ENCODE data around the gene STK39. TPM values are rescaled to one million over a fixed set of nuclear protein-coding genes. Genes with fewer than 3 reads are reported as not detected.

Gene STK39
- total and polyA plus RNA-seq, 2 of the 4 experiments (the other 2 are of a cell fraction): 11.8 to 16.4 TPM

- BruUV-seq (replicated peaks): no TSS peak
- intact Hi-C loops (cut with micrococcal nuclease): no loop called here
- Histone ChIP-seq H3K9me1 (ENCODE audit: insufficient read depth, low read length) (peaks cover 36% of the 10 kb centered on the region), H3K9me3 (ENCODE audit: control insufficient read depth, insufficient read depth, low read length) (no peaks in the 10 kb centered on the region), H3K56ac (ENCODE audit: extremely low read depth, insufficient read depth, low read length) (no peak overlapping the region), H2AK9ac (replicated peaks; ENCODE audit: low read depth, low read length, poor library complexity) (no peak overlapping the region), H3K4me2 (ENCODE audit: low read depth, low read length) (no peak overlapping the region), H2BK15ac (ENCODE audit: low read depth, low read length) (no peak overlapping the region), H3K9ac (ENCODE audit: low read depth, low read length) (no peak overlapping the region), H4K91ac (ENCODE audit: insufficient read depth, low read depth, low read length) (no peak overlapping the region), H3K4me3 (ENCODE audit: insufficient read depth, low read depth, low read length) (no peak overlapping the region), H3K27ac (ENCODE audit: insufficient read depth, low read length) (no peak overlapping the region), H4K5ac (ENCODE audit: low read depth, low read length) (no peak overlapping the region), H3K27me3 (ENCODE audit: control insufficient read depth, insufficient read depth, low read length) (no peaks in the 10 kb centered on the region), H2BK120ac (ENCODE audit: low read depth, low read length) (peak overlapping the region; percentile 23; the same call in 1 of the 2 replicates), H4K20me1 (ENCODE audit: insufficient read depth, low read length) (peaks cover 13% of the 10 kb centered on the region; the same call in 1 of the 2 replicates), H3K79me1 (ENCODE audit: low read depth in 1 of 2, low read length in 2 of 2) (peaks cover 49 to 86% of the 10 kb centered on the region in 2 experiments), H2AFZ (replicated peaks; ENCODE audit: low read length, poor library complexity) (no peak overlapping the region), H4K8ac (ENCODE audit: low read depth in 2 of 2, low read length in 2 of 2) (no peak overlapping the region), H3K23ac (ENCODE audit: low read depth, low read length) (no peak overlapping the region), H3K18ac (ENCODE audit: low read depth, low read length) (no peak overlapping the region; the same call in 1 of the 2 replicates), H3K4me1 (ENCODE audit: control insufficient read depth, insufficient read depth, low read length) (peaks cover 15% of the 10 kb centered on the region), H2AK5ac (ENCODE audit: low read depth, low read length) (no peak overlapping the region), H2BK5ac (ENCODE audit: low read depth, low read length, poor library complexity, severe bottlenecking) (no peak overlapping the region), H3K4ac (ENCODE audit: low read depth, low read length) (no peak overlapping the region), H3K14ac (replicated peaks; ENCODE audit: low read depth, low read length) (0 out of 2 replicates have a peak overlapping the region, but pooled peaks have one; percentile 44), H2BK20ac (ENCODE audit: low read depth, low read length) (no peak overlapping the region), H3K36me3 (ENCODE audit: control insufficient read depth, insufficient read depth, low read length) (peaks cover under 1% of the 10 kb centered on the region; the same call in 1 of the 2 replicates)
- CTCF ChIA-PET: interaction anchor here (0.7 kb wide), 1 partner anchor 1296 kb away, joined by 3 read pairs; no protein-coding TSS in a partner anchor
- TF ChIP-seq FOS (IDR thresholded peaks at IDR 0.05; ENCODE audit: low read depth, low read length) (no peak), SMC3 (IDR thresholded peaks at IDR 0.05; ENCODE audit: low read depth, low read length) (no peak), RAD21 (IDR thresholded peaks at IDR 0.05; ENCODE audit: low read length) (no peak), CTCF (conservative IDR thresholded peaks at IDR 0.05; ENCODE audit: low read depth, low read length) (no peak), POLR2A (IDR thresholded peaks at IDR 0.05; ENCODE audit: low read depth, low read length) (no peak), ELK1 (IDR thresholded peaks at IDR 0.05; ENCODE audit: borderline replicate concordance, low read depth, low read length) (no peak), USF2 (IDR thresholded peaks at IDR 0.05; ENCODE audit: low read depth, low read length) (no peak)
- dilution Hi-C loops (cut with HindIII; ENCODE audit: low sequenced_read_pairs, unreplicated experiment): no loop called here
- DNase-seq (no peak), ATAC-seq (ENCODE audit: low read depth) (no peak)
- in situ Hi-C loops (cut with MboI; ENCODE audit: low sequenced_read_pairs): no loop called here
- no CpG with 5 or more reads among the region's 2 CpGs for WGBS, 2 experiments (ENCODE audit: extremely low coverage in 2 of 2, insufficient read length in 1 of 2)
- POLR2A ChIA-PET (ENCODE audit: unreplicated experiment): no interaction called here
Observed at GRCh38 chr2:168186452-168186851, 60.9 kb downstream of the STK39 start.
